ENCODE results near the gene TMEM131. TPM values are rescaled to one million over a fixed set of nuclear protein-coding genes. Genes with fewer than 3 reads are reported as not detected.

The TMEM131 gene
- total RNA-seq, 1 experiment from 2014 or later, result 28.9 TPM

DNA sequence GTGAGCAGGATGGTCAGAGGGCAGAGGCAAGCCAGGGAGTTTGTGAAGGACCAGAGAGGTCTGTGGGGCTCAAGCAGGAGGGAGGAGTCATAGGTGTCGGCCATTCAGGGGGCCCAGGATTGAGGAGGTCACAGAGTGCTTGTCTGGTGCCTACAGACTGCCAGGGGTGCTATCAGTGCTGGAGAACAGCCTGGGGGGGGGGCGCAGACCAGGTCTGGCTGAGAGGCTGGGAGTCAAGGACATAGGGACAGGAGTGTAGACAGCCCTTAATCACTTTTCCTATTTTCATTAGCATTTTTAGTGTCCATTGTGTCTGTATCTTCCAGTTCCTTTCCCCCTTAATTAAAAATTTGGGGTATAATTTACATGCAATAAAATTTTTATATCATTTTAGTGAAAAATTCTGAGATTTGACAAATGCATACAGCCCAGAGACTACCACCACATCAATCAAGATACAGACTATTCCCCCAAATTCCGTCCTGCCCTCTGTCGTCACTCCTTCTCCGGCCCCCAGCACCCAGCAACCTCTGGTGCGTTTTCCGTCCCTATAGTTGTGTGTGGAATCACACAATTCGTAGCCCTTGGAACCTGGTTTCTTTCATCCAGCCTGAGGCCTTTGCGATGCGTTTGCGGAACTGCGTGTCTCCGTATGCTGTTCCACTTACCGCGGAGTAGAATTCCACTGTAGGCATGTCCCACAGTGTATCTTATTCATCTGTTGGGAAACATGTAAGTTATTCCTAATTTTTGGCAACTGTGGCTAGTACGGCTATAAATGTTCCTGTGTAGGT is 276.2 kb downstream of the TMEM131 start:
- no peak for DNase-seq (ENCODE audit: low spot score)
- Histone ChIP-seq H3K36me3 (ENCODE audit: insufficient read depth, low read length, poor library complexity, severe bottlenecking) (no peaks in the 10 kb centered on the region), H3K9me3 (ENCODE audit: low read depth, low read length, poor library complexity, severe bottlenecking) (no peaks in the 10 kb centered on the region), H3K27me3 (replicated peaks; ENCODE audit: insufficient read depth, low read depth, low read length, poor library complexity) (no peaks in the 10 kb centered on the region), H3K27ac (ENCODE audit: low read depth, low read length, poor library complexity, severe bottlenecking) (no peak overlapping the region), H3K4me1 (ENCODE audit: insufficient read depth, low read length, poor library complexity, severe bottlenecking) (no peaks in the 10 kb centered on the region), H3K4me3 (ENCODE audit: low read depth, low read length, poor library complexity, severe bottlenecking) (no peak overlapping the region)
- TF ChIP-seq EZH2 (IDR thresholded peaks at IDR 0.05; ENCODE audit: borderline replicate concordance, low read depth, low read length, poor library complexity, severe bottlenecking), result no peak
- TF ChIP-seq, protein P1, sequence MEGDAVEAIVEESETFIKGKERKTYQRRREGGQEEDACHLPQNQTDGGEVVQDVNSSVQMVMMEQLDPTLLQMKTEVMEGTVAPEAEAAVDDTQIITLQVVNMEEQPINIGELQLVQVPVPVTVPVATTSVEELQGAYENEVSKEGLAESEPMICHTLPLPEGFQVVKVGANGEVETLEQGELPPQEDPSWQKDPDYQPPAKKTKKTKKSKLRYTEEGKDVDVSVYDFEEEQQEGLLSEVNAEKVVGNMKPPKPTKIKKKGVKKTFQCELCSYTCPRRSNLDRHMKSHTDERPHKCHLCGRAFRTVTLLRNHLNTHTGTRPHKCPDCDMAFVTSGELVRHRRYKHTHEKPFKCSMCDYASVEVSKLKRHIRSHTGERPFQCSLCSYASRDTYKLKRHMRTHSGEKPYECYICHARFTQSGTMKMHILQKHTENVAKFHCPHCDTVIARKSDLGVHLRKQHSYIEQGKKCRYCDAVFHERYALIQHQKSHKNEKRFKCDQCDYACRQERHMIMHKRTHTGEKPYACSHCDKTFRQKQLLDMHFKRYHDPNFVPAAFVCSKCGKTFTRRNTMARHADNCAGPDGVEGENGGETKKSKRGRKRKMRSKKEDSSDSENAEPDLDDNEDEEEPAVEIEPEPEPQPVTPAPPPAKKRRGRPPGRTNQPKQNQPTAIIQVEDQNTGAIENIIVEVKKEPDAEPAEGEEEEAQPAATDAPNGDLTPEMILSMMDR (conservative IDR thresholded peaks at IDR 0.05; ENCODE audit: low read depth, low read length), result no peak
- ChIA-PET POLR2A (ENCODE audit: low non-redundant PET) (no interaction called here), CTCF (no interaction called here)
- no TSS peak for BruUV-seq (replicated peaks)
- intact Hi-C loops (cut with micrococcal nuclease; ENCODE audit: unreplicated experiment), result no loop called here

GRCh38 chr2:97718942-97719341 is 276.8 kb downstream of the TMEM131 start:
- CTCF ChIA-PET, result no interaction called here
- Histone ChIP-seq H3K27me3 (replicated peaks; ENCODE audit: insufficient read depth, low read depth, low read length, poor library complexity) (no peaks in the 10 kb centered on the region), H3K4me3 (ENCODE audit: low read depth, low read length, poor library complexity, severe bottlenecking) (no peak overlapping the region), H3K4me1 (ENCODE audit: insufficient read depth, low read length, poor library complexity, severe bottlenecking) (no peaks in the 10 kb centered on the region), H3K36me3 (ENCODE audit: insufficient read depth, low read length, poor library complexity, severe bottlenecking) (no peaks in the 10 kb centered on the region), H3K27ac (ENCODE audit: low read depth, low read length, poor library complexity, severe bottlenecking) (no peak overlapping the region), H3K9me3 (ENCODE audit: low read depth, low read length, poor library complexity, severe bottlenecking) (no peaks in the 10 kb centered on the region)
- POLR2A ChIA-PET (ENCODE audit: low non-redundant PET), result no interaction called here
- no peak for DNase-seq (ENCODE audit: low spot score)
- intact Hi-C loops (cut with micrococcal nuclease; ENCODE audit: unreplicated experiment), result no loop called here
- no peak for TF ChIP-seq EZH2 (IDR thresholded peaks at IDR 0.05; ENCODE audit: borderline replicate concordance, low read depth, low read length, poor library complexity, severe bottlenecking)
- TF ChIP-seq, protein P1 (conservative IDR thresholded peaks at IDR 0.05; ENCODE audit: low read depth, low read length), result no peak
- BruUV-seq (replicated peaks), result no TSS peak

DNA sequence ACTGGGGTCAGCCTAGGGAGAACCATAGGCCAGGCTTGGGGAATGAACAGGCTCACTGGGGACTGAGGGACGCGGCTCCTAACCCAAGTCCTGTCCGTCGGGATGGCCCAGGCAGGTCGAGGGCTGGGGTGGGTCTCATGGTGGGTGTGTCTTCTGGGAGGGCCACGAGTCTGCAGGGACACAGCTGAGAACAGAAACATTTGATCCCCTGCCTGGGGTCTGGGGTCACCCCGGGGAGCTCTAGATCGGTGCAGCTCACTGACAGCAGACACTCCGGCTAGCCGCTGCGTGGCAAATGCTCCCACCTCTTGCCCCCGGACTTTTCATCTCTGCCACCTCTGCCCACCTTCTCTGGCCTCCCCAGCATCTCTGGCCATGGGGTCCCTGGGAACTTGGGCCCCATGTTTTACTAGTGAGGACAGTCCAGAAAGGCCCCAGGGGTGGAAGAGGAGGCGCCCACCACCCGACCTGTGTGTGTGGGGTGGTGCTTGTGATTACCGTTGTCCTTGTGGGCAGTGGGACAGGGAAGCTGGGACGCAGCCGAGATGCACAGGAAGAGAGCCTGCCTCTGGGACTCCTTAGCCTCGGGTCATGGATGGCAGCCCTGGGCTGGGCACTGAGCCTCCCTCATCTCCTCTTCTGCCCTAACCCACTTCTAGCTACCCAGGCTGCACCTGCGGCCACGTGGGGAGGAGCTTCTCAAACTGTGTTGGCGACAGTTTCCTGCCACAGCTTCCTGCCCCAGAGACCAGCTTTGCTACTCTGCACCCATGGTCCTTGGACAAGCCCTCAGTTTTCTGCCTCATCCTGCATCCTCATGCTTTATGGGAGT is 277.5 kb downstream of the TMEM131 start:
- POLR2A ChIA-PET (ENCODE audit: low non-redundant PET), result no interaction called here
- CTCF ChIA-PET, result no interaction called here
- no TSS peak for BruUV-seq (replicated peaks)
- Histone ChIP-seq H3K36me3 (ENCODE audit: insufficient read depth, low read length, poor library complexity, severe bottlenecking) (no peaks in the 10 kb centered on the region), H3K27ac (ENCODE audit: low read depth, low read length, poor library complexity, severe bottlenecking) (no peak overlapping the region), H3K4me3 (ENCODE audit: low read depth, low read length, poor library complexity, severe bottlenecking) (no peak overlapping the region), H3K9me3 (ENCODE audit: low read depth, low read length, poor library complexity, severe bottlenecking) (no peaks in the 10 kb centered on the region), H3K27me3 (replicated peaks; ENCODE audit: insufficient read depth, low read depth, low read length, poor library complexity) (no peaks in the 10 kb centered on the region), H3K4me1 (ENCODE audit: insufficient read depth, low read length, poor library complexity, severe bottlenecking) (no peaks in the 10 kb centered on the region)
- DNase-seq (ENCODE audit: low spot score), result no peak
- TF ChIP-seq, protein P1 (conservative IDR thresholded peaks at IDR 0.05; ENCODE audit: low read depth, low read length), result no peak
- TF ChIP-seq EZH2 (IDR thresholded peaks at IDR 0.05; ENCODE audit: borderline replicate concordance, low read depth, low read length, poor library complexity, severe bottlenecking), result no peak
- intact Hi-C loops (cut with micrococcal nuclease; ENCODE audit: unreplicated experiment), result no loop called here
